Measurements from ENCODE around the gene ATG2B. TPM values are rescaled to one million over a fixed set of nuclear protein-coding genes. Genes with fewer than 3 reads are reported as not detected.

Gene ATG2B
- total and polyA plus RNA-seq, 2 donors (not counting 1 experiment from before 2014, with no cell fraction given): 8.1 to 39.6 TPM

DNA sequence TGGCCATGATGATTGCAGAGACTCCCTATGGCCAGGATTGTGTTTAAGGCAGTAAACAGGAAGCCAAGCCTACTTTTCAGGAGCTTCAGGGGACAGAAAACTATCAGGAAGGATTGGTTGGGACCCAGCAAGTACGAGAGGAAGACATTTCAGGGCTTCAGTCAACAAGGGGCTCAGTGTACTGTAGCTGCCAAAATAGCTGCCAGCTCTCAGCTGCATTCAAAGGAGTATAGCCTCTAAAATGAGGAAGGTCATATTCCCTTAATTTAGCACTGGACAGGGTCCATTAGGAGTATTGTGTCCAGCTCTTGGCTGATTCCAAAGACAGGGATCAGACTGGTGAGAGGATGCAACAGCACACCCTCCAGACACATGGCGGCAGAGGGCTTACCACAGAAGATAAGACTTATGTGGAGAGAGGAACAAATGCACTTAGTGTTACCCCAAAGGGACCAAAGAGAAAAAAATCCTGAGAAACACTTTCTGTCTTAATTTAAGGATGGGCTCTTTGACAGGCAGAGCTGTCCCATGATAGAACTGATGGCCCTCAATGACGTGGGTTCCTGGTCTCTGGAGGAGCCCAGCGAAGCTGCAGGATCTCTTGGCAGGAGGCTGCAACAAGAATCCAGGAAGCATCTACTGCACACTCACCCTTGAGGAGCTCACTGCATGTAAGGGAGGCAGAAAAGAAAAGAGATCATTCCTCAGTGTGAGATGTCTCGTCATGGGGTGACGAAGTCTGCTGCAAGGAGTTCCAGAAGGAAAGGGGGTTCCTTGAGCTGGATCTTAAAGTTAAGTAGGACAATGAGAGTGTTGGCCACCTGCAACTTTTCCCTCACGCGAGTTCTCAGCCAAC is 92.3 kb downstream of the ATG2B start:
- Histone ChIP-seq H3K4me1 (ENCODE audit: control insufficient read depth in 2 of 2, insufficient read depth in 2 of 2, low read length in 2 of 2) (no peaks in the 10 kb centered on the region), H3K27ac (ENCODE audit: low read length in 2 of 2) (no peak overlapping the region), H3K36me3 (replicated peaks in 1 of 2; ENCODE audit: control extremely low read depth in 1 of 2, control insufficient read depth in 1 of 2, extremely low read depth in 1 of 2, insufficient read depth in 2 of 2, low read length in 1 of 2) (no peaks in the 10 kb centered on the region), H3K27me3 (replicated peaks in 1 of 4; ENCODE audit: control extremely low read depth in 1 of 4, control insufficient read depth in 3 of 4, insufficient read depth in 4 of 4, low read length in 3 of 4) (no peaks in the 10 kb centered on the region), H3K4me3 (ENCODE audit: control extremely low read depth in 1 of 5, extremely low read depth in 1 of 5, insufficient read depth in 1 of 5, low read depth in 2 of 5, low read length in 4 of 5) (no peak overlapping the region), H4K20me1 (ENCODE audit: control insufficient read depth, insufficient read depth, low read length, poor library complexity, severe bottlenecking) (no peaks in the 10 kb centered on the region), H2AFZ (ENCODE audit: insufficient read depth, low read depth, low read length, poor library complexity, severe bottlenecking) (no peak overlapping the region), H3K9me3 (ENCODE audit: control extremely low read depth in 1 of 3, control insufficient read depth in 2 of 3, insufficient read depth in 1 of 3, low read length in 2 of 3) (peaks cover 0 to 1% (median 0%) of the 10 kb centered on the region in 3 donors), H3K79me2 (ENCODE audit: control insufficient read depth, insufficient read depth, low read length) (no peaks in the 10 kb centered on the region), H3K9ac (ENCODE audit: low read length) (no peak overlapping the region), H3K4me2 (replicated peaks; ENCODE audit: low read depth, low read length, poor library complexity, severe bottlenecking) (no peak overlapping the region)
- H3K9me3 Mint-ChIP-seq (ENCODE audit: insufficient read depth): peaks cover 4% of the 10 kb centered on the region
- no peak overlapping the region for H3K4me3 Mint-ChIP-seq
- ChIA-PET POLR2A (no interaction called here), CTCF (no interaction called here)
- intact Hi-C loops (cut with micrococcal nuclease): no loop called here
- no peak overlapping the region for H3K27ac Mint-ChIP-seq
- DNase-seq (no peak), ATAC-seq (ENCODE audit: low read depth) (no peak)
- no peaks in the 10 kb centered on the region for H3K4me1 Mint-ChIP-seq
- 96% methylated on average over 7 of the region's 8 CpGs for WGBS (ENCODE audit: insufficient coverage)
- TF ChIP-seq, protein P1, sequence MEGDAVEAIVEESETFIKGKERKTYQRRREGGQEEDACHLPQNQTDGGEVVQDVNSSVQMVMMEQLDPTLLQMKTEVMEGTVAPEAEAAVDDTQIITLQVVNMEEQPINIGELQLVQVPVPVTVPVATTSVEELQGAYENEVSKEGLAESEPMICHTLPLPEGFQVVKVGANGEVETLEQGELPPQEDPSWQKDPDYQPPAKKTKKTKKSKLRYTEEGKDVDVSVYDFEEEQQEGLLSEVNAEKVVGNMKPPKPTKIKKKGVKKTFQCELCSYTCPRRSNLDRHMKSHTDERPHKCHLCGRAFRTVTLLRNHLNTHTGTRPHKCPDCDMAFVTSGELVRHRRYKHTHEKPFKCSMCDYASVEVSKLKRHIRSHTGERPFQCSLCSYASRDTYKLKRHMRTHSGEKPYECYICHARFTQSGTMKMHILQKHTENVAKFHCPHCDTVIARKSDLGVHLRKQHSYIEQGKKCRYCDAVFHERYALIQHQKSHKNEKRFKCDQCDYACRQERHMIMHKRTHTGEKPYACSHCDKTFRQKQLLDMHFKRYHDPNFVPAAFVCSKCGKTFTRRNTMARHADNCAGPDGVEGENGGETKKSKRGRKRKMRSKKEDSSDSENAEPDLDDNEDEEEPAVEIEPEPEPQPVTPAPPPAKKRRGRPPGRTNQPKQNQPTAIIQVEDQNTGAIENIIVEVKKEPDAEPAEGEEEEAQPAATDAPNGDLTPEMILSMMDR (IDR thresholded peaks at IDR 0.05): no peak
- no peak for TF ChIP-seq EZH2 (IDR thresholded peaks at IDR 0.05; ENCODE audit: borderline replicate concordance, insufficient read depth, low read depth, low read length, poor library complexity, severe bottlenecking)
- H3K27me3 Mint-ChIP-seq: no peaks in the 10 kb centered on the region

DNA sequence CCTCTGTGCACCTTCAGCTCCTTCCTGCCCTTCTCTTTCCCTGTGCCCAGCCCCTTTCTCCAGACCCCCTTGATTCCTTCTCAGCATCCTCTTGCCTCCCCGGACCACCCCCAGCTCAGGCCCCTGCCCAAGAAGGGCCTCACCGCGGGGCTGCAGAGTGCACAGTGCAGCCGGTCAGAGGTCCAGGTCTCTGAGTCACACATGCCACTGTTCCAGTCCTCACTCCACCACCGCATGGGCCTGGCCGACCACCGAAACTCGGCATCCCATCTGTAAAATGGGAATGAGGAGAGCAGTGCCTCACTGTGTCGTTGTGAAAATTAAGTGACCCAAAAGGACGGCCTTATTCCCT is 93.8 kb downstream of the ATG2B start:
- H3K4me3 Mint-ChIP-seq: no peak overlapping the region
- TF ChIP-seq, protein P1 (IDR thresholded peaks at IDR 0.05): no peak
- no peak for TF ChIP-seq EZH2 (IDR thresholded peaks at IDR 0.05; ENCODE audit: borderline replicate concordance, insufficient read depth, low read depth, low read length, poor library complexity, severe bottlenecking)
- H3K27ac Mint-ChIP-seq: no peak overlapping the region
- Histone ChIP-seq H3K79me2 (ENCODE audit: control insufficient read depth, insufficient read depth, low read length) (no peaks in the 10 kb centered on the region), H3K9me3 (ENCODE audit: control extremely low read depth in 1 of 3, control insufficient read depth in 2 of 3, insufficient read depth in 1 of 3, low read length in 2 of 3) (peaks cover 0 to 1% (median 0%) of the 10 kb centered on the region in 3 donors), H3K9ac (ENCODE audit: low read length) (no peak overlapping the region), H3K4me3 (ENCODE audit: control extremely low read depth in 1 of 5, extremely low read depth in 1 of 5, insufficient read depth in 1 of 5, low read depth in 2 of 5, low read length in 4 of 5) (no peak overlapping the region), H3K4me1 (ENCODE audit: control insufficient read depth in 2 of 2, insufficient read depth in 2 of 2, low read length in 2 of 2) (no peaks in the 10 kb centered on the region), H3K27me3 (replicated peaks in 1 of 4; ENCODE audit: control extremely low read depth in 1 of 4, control insufficient read depth in 3 of 4, insufficient read depth in 4 of 4, low read length in 3 of 4) (no peaks in the 10 kb centered on the region), H3K4me2 (replicated peaks; ENCODE audit: low read depth, low read length, poor library complexity, severe bottlenecking) (no peak overlapping the region), H3K27ac (ENCODE audit: low read length in 2 of 2) (no peak overlapping the region), H2AFZ (ENCODE audit: insufficient read depth, low read depth, low read length, poor library complexity, severe bottlenecking) (no peak overlapping the region), H4K20me1 (ENCODE audit: control insufficient read depth, insufficient read depth, low read length, poor library complexity, severe bottlenecking) (no peaks in the 10 kb centered on the region), H3K36me3 (replicated peaks in 1 of 2; ENCODE audit: control extremely low read depth in 1 of 2, control insufficient read depth in 1 of 2, extremely low read depth in 1 of 2, insufficient read depth in 2 of 2, low read length in 1 of 2) (no peaks in the 10 kb centered on the region)
- WGBS (ENCODE audit: insufficient coverage): 91% methylated on average over 8 of the region's 10 CpGs
- ChIA-PET CTCF (no interaction called here), POLR2A (no interaction called here)
- no peaks in the 10 kb centered on the region for H3K4me1 Mint-ChIP-seq
- DNase-seq: no peak
- H3K27me3 Mint-ChIP-seq: no peaks in the 10 kb centered on the region
- H3K9me3 Mint-ChIP-seq (ENCODE audit: insufficient read depth): peaks cover 4% of the 10 kb centered on the region
- ATAC-seq (ENCODE audit: low read depth): no peak
- intact Hi-C loops (cut with micrococcal nuclease): no loop called here
